Hematopoietic multipotent progenitor cell treated with erythropoietin and hydrocortisone succinate and interleukin-3 and kit ligand, for 8 days (in vitro differentiated cells): Measurements from ENCODE around the gene DLGAP4.

Experiments used
- DNase-seq: peaks from one replicate; pipeline ENCODE4 v3.0.0-alpha.2; 2015

Gene DLGAP4, protein sequence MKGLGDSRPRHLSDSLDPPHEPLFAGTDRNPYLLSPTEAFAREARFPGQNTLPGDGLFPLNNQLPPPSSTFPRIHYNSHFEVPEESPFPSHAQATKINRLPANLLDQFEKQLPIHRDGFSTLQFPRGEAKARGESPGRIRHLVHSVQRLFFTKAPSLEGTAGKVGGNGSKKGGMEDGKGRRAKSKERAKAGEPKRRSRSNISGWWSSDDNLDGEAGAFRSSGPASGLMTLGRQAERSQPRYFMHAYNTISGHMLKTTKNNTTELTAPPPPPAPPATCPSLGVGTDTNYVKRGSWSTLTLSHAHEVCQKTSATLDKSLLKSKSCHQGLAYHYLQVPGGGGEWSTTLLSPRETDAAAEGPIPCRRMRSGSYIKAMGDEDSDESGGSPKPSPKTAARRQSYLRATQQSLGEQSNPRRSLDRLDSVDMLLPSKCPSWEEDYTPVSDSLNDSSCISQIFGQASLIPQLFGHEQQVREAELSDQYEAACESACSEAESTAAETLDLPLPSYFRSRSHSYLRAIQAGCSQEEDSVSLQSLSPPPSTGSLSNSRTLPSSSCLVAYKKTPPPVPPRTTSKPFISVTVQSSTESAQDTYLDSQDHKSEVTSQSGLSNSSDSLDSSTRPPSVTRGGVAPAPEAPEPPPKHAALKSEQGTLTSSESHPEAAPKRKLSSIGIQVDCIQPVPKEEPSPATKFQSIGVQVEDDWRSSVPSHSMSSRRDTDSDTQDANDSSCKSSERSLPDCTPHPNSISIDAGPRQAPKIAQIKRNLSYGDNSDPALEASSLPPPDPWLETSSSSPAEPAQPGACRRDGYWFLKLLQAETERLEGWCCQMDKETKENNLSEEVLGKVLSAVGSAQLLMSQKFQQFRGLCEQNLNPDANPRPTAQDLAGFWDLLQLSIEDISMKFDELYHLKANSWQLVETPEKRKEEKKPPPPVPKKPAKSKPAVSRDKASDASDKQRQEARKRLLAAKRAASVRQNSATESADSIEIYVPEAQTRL

DNA sequence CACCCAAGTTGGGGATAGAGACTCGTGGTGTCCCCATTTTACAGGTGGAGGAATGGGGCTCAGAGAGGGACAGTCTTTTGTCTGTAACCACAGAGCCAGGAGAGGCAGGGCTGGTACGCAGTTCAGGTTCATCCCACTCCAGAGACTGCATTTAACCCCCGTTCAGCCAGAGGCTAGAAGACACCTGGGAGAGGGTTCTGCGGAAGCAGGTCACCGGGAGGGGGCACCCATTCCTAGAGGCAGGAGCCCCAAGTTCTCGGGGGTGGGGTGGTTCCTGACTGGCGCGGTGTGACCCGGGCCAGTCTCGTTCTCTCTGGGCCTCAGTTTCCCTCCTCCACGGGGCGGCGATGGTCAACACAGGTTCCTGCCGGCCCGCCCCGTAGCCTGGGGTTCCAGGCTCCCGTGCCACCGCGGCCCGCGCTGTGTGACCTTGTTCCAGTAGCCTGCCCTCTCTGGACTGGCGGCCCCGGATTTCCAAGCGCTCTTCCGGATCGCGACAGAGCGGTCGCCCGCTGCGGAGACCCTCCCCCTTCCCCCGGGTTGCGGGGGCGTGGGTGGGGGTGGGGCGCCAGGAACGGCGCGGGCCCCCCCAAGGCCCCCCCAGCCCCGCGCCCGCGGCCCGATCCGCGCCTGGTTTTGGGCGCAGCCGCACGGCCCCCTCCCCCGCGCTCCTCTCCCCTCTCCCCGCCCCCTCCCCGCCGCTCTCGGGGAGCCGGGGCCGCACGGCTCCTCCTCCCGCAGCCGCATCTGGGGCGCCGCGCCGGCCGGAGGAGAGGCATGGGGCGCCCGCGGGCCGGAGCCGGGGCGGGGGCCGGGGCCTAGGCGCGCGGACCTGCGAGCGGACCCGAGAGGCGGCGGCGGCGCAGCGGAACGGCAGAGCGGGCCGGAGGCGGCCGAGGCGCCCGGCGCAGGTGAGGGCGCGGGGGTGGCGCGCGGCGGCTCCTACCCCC is at the start of gene DLGAP4:
Gene DLGAP4 (plus strand): TSS at position 738 of the 950 bp plus-strand sequence. CDS start 125,379 bp downstream, outside the sequence.
- no peak for DNase-seq

DNA sequence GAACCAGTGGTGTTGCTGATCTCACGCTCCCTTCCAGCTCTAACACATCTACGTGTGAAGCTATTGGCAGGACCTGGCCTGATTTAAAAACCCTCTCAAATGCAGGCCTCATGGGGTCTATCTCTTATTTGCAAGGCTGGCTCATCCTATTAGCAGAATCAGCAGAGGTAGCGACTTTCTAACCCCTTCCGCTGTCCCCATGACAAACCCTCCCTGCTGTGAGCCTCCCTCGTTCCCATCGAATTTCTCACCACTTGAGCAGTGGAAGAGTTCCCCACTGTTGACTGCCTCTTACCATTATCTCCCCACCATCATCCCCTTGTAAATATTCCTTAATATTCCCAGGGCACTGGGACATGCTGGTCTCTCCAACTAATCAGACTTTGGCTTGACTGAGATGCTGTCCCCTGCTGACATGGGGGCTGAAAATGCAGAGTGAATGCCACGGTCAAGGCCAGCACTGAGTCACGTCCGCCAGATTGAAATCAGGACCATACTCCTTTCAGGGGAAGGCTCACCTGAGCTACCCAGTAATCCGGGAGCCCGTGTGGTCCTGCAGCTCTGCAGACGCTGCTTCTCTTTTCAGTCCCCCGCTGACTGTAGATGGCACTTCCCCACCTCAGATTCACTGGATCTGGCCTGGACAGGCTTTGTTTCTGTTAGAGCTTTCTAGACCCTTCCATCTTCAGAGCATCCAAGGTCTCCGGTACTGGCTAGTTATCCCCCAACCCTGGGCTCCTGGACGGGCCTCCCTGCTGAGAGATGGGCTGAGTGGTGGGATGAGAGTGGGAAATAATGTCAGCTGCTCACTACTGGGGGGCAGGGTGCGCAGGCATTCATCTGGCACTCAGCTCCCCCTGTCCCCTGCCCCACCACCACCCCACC is 46.7 kb upstream of the DLGAP4 start:
- DNase-seq = no peak

DNA sequence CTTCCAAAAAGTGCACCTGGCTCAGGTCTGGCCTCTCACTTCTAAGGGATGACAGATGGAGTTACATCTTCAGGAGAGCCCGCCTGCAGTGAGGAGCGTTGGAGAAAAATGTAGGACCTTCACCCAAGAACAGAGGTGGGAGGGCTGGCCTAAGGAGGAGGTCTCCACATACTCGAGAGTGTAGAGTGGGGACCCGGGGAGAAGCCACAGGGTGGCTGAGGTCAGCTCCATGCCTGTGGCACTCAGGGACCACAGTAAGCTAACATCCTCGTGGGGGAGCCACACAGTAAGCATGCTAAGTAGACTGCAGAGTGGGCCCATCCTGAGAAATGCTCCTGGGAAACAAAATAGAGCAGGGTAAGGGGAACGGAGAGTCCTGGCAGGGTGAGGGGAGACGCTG is 45.8 kb upstream of the DLGAP4 start:
- DNase-seq = no peak

DNA sequence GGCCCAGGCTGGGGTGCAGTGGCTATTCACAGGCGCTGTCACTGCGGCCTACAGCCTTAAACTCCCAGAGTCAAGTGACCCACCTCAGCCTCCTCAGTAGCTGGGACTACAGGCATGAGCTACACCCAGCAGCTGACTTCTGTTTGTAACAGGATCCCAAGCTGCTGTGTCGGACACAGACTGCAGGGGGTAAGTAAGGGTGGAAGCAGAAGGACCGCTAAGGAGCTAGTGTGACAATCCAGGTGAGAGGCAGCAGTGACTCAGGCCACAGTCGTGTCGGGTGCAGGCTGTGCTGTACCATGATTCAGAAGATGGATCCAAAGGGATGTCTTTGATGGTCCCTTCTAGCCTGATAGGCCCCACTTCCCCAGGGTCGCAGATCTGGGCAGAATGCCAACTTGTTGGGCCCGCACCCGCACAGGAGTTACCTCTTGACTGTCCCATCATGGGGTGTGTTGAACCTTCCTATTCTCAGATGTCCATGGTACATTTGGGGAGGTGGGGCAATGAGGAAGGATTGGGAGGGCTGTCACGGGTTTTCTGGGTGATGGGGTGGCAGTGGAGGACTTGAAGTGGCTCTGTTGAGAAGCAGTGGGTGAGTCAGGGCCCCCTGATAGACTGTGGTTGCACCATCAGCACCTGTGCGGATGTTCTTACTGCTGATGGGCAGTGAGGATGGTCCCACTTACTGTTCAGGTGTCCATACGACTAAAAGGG is 44.6 kb upstream of the DLGAP4 start:
- DNase-seq = no peak

DNA sequence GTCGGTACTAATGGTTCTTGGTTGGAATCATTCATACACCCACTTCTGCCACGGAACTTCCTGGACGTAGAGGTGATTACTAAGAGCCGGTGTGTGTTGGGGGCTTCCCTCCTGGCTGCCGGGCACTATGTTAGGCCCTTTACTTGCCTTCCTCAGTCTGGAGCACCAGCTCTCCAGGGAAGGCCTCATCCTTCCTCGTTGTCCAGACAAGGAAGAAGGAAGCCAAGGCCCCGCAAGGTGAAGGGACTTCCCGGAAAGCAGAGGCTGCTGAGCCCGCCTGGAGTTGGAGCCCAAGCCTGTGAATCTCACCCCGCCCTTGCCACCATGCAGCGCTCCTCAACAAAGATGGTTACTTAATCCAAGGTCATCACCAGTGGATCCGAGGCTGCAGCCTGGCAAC is 43.7 kb upstream of the DLGAP4 start:
- DNase-seq = no peak

DNA sequence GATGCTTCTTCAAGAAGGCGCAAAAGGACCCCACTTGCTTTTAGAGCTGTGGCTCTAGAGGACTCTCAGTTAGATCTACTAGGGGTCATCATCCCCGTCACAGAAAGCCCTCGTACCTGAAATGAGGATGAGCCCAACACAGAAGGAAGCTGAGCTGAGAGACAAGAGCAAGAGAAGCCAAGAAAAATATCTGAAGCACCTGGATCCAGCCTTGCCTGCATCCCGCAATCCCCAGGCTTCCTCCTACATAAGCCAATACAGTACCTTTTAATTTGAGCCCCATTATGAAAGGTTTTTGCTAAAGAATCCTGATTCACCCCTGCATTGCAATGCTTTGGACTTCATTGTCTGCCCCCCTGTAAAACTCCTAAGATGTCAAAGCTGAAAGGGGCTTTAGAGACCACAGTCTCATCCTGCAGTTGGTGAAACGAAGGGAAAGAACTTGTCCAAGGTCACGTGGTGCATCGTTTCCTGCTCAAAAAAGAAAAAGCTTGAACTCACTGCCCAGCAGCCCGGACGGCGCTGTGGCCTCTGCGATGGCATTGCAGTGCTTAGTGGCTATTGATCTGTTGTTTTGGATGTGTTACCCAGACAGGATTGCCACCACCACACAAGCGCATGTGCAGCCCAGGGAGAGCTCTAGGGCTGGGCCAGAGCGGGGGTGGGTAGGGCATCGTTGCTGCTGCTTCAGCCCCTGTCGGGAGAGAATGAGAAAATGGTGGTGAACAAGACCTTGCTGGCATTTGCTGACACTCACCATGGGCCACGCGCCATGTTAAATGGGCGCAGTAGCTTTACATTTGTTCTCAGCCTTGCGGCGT is 41.5 kb upstream of the DLGAP4 start:
- DNase-seq = no peak

DNA sequence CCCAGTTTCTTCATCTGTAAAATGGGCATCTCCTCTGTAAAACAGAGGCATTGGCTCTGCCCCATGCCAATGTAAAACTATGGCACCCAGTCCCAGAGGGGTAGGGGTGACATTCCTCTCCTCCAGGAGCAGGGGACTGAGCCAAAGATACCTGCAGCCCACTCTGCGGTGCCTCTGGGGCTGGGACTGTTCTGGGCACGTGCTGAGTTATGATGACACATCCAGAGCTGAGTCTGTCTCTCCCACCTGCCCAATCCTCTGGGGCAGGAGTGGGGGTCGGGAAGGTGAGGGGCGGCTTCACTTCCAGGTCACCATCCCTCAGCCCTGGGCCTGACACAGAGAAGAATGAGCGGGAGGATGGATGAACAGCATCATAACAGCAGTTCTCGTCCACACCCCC is 40.0 kb upstream of the DLGAP4 start:
- DNase-seq = no peak

DNA sequence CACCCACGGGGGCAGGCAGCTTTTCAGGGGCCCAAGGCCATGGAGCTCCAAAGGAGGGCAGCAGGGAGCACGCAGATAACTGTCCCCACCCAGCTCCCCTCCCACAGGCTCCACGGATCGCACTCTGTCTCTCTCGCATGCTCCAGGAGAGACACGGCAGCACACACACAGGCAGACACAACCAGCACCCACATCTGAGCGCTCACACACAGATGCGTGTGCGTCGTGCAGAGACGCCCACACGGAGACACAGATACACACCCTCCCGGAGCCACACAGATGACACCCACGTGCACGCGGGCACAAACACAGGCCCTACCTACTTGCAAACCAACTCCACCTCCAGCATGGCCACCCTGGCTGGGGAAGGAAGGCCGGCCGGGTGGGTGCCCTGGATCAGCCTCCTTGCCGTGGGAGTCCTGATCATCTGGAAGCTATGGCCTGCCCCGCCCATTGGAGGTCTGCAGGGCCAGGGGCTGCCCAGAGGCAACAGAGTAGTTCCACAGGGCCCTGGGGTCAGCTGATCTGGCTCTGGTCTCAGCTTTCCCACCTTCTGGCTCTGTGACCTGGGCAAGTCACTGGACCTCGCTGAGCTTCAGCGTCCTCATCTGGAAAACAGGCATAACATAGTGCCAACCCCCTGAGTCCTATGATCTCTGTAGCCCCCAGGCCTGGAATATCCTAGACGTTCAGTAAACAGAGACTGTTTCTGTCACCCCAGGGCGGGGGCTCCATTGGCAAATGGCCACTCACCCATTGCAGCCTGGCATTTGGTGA is 38.3 kb upstream of the DLGAP4 start:
- no peak for DNase-seq

DNA sequence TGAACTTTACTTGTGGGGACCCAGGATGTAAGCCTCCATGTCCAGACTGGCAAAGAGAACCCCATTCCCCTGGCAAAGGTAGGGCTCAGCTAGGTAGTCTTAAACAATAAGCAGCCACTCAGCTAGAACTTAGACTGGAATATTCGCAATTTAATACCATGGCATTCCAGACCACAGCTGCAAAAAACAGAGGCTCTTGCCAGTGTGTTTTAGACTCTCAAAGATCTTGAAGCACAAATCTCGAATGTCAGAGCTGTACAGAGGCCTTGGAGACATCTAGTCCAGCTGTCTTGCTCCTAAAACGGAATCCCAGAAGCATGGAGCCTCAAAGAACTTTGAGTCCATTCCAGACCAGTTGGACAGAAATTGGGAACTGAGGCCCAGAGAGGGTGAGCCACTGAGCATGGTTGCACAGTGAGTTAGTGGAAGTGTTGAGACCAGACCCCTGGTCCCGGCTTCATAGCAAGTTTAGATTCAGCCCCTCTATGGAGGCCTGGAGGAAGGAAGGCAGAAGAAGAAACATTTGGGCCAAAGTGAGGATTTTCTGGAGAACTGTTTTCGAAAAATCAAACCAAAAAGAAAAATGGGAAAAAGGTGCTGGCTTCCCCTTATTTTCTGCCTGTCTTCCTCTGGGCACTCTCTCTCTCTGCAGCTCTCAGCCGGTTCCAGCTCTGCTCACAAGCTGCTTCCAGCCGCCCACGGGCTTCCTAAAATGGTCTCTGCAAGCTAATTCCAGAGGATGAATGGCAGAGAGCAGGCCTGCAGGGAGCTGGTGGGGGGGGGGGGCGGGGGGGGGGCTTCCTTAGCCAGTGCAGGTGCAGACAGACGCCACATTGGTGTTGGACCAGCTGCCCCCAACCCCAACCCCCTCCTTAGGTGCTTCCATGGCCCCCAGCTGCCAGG is 37.4 kb upstream of the DLGAP4 start:
- no peak for DNase-seq

DNA sequence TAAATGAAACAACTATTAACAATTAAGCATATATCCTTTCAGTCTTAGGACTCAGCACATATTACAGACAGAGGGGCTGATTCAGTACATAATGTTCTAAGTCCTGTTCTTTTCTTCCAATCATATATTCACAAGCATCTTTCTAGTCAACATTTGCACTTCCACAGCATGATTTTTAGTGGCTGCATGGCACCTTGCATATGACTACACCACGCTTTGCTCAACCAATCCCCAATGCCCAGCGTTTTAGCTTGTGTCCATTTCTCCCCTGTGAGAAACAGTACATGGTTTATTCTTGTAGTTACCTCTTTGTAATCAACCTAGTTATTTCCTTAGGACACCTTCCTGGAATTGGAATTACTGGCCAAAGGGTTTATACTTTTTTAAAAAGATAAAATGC is 36.6 kb upstream of the DLGAP4 start:
- DNase-seq = no peak

DNA sequence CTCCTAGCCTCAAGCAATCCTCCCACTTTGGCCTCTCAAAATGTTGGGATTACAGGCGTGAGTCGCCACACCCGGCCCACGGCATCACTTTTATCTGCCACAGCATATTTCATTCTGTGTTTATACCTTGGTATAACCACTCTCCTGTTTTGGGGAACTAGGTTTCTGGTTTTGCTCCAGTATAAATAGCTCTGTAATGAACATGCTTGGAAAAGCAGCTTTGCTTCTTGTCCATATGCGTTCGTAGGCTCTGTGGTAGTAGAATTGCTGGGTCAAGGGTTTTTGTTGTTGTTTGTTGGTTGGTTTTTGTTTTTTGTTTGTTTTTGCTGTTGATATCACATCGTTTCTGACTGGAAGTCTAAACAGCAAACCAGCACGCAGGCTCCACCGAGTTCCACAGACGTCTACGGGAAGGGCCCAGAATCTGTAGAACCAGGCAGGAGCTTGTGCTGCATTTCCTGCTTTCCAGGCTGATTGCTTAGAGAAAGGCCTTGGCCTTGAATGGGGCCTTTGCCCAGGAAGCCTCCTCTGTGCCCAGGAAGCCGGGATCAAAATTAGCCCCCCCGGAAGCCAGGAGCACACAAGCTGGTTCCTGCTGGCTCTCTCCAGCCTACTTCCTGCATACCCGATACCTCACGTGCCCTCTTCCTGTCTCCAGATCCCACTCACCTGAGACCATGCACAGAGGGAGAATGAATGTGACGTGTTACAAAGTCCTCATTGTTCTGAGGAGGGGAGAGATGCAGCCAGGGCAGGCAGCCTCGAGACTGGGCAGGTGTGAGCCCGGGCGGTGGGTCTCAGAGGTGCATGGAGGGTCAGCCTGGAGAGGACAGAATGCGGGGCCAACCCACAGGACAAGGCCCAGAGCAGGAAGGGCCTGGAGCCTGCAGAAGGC is 35.1 kb upstream of the DLGAP4 start:
- DNase-seq = no peak

DNA sequence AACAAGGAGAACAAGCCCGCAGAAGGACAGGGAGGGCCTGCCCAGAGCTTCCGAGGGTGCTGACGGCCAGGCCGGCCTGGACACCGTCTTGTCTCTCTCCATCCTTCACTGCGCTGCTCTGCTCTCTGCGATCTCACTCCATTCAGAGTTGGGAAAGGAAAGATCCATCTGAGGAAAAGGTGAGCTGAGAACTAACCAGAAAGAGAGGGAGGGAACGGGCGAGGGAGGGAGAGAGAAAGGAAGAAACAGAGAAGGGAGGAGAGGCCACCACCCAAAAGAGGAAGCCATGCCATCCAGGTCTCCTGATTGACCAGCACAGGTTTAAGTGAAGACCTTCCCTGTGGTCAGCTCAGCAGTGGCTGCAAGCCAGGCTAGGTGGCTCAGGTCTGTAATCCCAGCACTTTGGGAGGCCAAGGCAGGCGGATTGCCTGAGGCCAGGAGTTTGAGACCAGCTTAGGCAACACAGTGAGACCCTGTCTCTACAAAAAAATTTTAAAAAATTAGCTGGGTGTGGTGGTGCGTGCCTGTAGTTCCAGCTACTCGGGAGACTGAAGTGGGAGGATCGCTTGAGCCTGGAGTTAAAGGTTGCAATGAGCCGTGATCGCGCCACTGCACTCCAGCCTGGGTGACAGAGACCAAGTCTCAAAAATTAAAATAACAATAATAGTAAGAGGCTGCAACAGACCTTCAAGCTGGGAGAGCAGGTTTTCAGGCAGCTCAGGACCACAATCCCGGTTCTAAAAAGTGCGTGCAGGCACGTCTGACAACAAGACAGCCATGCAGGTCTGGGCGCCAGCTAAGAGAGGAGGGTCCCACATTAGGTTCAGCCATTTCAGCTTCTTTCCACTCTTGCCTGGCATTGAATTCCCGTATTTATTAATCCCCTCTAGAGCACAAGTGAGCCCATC is 34.2 kb upstream of the DLGAP4 start:
- no peak for DNase-seq

DNA sequence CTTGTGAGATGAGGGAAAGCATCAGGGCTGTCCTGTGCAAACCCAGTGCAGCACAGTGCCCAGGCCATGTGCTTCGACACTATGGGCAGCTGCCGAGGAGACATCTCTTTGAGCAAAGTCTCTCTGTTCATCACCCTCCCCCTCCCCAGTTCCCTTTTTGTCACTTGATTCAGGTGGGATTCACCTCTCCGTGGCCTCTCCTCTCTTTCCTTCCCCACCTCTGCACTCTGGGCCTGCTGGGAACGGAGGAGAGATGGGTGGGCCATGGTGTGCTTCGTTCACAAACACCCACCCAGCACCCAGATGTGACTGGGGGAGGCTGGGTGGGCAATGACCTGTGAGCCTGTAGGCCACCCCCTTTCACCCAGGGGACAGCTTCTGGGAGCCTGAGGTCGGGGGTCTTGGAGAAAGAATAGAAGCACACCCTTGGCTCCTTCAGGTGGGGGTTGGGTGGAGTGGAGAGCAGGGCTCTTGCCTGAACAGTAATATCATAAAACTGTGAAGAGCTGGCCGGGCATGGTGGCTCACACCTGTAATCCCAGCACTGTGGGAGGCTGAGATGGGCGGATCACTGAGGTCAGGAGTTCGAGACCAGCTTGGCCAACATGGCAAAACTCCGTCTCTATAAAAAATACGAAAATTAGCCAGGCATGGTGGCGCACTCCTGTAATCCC is 33.5 kb upstream of the DLGAP4 start:
- DNase-seq = no peak

DNA sequence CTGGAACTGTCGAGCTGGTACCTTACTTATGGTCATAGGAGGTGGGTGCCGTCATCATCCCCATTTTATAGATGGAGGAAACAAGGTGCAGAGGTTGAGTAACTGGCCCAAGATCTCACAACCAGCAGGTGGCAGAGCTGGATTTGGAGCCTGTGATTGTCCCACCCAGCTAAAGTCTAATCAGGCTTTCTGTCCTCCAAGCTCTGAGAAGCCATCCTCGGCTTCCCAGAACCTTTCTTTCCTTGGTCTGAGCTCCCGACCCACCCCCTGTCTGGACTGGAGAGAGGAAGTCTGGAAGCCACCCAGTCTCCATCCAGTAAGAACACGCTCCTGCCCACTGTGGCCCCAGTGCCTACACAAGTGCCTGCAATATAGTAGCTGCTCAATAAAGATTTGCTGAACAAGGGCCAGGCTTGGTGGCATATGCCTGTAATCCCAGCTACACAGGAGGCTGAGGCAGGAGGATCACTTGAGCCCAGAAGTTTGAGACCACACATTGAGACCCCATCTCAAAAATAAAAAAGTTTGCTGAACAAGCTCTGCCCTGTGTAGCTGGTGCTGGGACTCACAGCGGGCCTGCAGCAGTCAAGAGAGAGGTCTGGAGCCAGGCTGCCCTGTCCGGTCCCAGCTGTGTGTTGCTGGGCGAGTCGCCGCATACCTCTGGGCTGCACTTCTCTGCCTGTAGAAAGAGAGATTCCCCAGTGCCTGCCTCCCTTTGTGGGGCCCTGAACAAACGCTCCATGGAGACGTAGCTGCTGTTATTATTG is 32.5 kb upstream of the DLGAP4 start:
- peak; percentile 39 for DNase-seq
